Thymus (tissue), 11 donors: ENCODE measurements around the gene SH2D6. TPM values are rescaled to one million over a fixed set of nuclear protein-coding genes. Genes with fewer than 3 reads are reported as not detected.

Experiments
- DNase-seq, 9 donors: peaks; one replicate each; pipeline ENCODE4 v3.0.0-alpha.2; 2013; ENCODE audit warnings: low spot score in 9 of 9, low read depth in 6 of 9, missing footprints in 1 of 9
- H3K27ac ChIP-seq, 2 donors: one replicate each; pipeline ENCODE4 v1.5.1; 2013; ENCODE audit warnings: control low read depth in 1 of 2, low read depth in 1 of 2, low read length in 1 of 2, mild to moderate bottlenecking in 1 of 2, moderate library complexity in 1 of 2
- H3K27me3 ChIP-seq, 2 donors: one replicate each; pipeline ENCODE4 v1.5.1; 2013; ENCODE audit warnings: low read length in 1 of 2; ENCODE audit not compliant: control insufficient read depth in 2 of 2, insufficient read depth in 1 of 2
- H3K36me3 ChIP-seq, 2 donors: one replicate each; pipeline ENCODE4 v1.5.1; 2013; ENCODE audit warnings: low read length in 1 of 2, mild to moderate bottlenecking in 1 of 2, moderate library complexity in 1 of 2; ENCODE audit not compliant: control insufficient read depth in 2 of 2, insufficient read depth in 2 of 2
- H3K4me1 ChIP-seq, 2 donors: one replicate each; pipeline ENCODE4 v1.5.1; 2013; ENCODE audit warnings: low read length in 2 of 2; ENCODE audit not compliant: control insufficient read depth in 2 of 2, insufficient read depth in 2 of 2
- H3K4me3 ChIP-seq, 2 donors: one replicate each; pipeline ENCODE4 v1.5.1; 2013; ENCODE audit warnings: low read length in 2 of 2, control low read depth in 1 of 2, mild to moderate bottlenecking in 1 of 2
- H3K9me3 ChIP-seq, 2 donors: one replicate each; pipeline ENCODE4 v1.5.1; 2013; ENCODE audit warnings: low read length in 1 of 2, mild to moderate bottlenecking in 1 of 2; ENCODE audit not compliant: control insufficient read depth in 2 of 2, insufficient read depth in 1 of 2
- WGBS: extraction: QIAGEN DNeasy Blood & Tissue Kit; methylation state at CpG from one replicate; pipeline ENCODE4 v1.1.7; 2013; 5-methylcytosine and 5-hydroxymethylcytosine counted together
- polyA plus RNA-seq: library from polyadenylated mRNA; stranded (reverse); fragments of 200-250 nt; gene quantifications from one replicate; pipeline ENCODE4 v1.2.3, GENCODE V29; 2013
- total RNA-seq: library from RNA; stranded (reverse); fragments of 120-200 nt; gene quantifications from one replicate; pipeline ENCODE4 v1.2.4, GENCODE V29; 2013
- donor health status: healthy.

The SH2D6 gene
- total and polyA plus RNA-seq, 2 donors, result 0.33 to 0.55 TPM

DNA sequence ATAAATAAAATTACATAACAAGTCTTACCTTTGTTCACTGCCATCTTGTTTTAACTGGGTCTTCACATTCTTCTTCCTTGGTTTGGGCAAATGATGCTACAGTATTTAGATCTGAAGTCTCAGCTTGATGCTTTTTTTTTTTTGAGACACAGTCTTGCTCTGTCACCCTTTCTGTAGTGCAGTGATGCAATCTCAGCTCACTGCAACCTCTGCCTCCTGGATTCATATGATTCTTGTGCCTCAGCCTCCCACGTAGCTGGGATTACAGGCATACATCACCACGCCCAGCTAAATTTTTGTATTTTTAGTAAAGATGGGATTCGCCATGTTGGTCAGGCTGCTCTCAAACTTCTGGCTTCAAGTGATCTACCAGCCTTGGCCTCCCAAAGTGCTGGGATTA is 67.3 kb downstream of the SH2D6 start:
- H3K27ac ChIP-seq, result no peak overlapping the region
- WGBS, result 99% methylated on average over 3 of the region's 3 CpGs
- H3K9me3 ChIP-seq, result peaks cover 0 to 5% of the 10 kb centered on the region in 2 donors
- H3K27me3 ChIP-seq, result no peaks in the 10 kb centered on the region
- H3K4me1 ChIP-seq, result no peaks in the 10 kb centered on the region
- no peak overlapping the region for H3K4me3 ChIP-seq
- no peak for DNase-seq
- no peaks in the 10 kb centered on the region for H3K36me3 ChIP-seq

Other genes with a start within 250 kb of the SH2D6 start
- 27.4 TPM for gene TGOLN2, start 90.7 kb upstream of the SH2D6 start, total RNA-seq
- 33.4 TPM for gene TGOLN2, start 90.7 kb upstream of the SH2D6 start, polyA plus RNA-seq
- gene RETSAT, start 64.2 kb upstream of the SH2D6 start, total RNA-seq, result 9.9 TPM
- gene RETSAT, start 64.2 kb upstream of the SH2D6 start, polyA plus RNA-seq, result 12.8 TPM
- gene ELMOD3, start 63.9 kb upstream of the SH2D6 start, total RNA-seq, result 10.0 TPM
- gene ELMOD3, start 63.9 kb upstream of the SH2D6 start, polyA plus RNA-seq, result 21.7 TPM
- 190 TPM for gene CAPG, start 8.3 kb upstream of the SH2D6 start, total RNA-seq
- gene CAPG, start 8.3 kb upstream of the SH2D6 start, polyA plus RNA-seq, result 118 TPM
- 78.4 TPM for gene MAT2A, start 120.5 kb downstream of the SH2D6 start, total RNA-seq
- 98.0 TPM for gene MAT2A, start 120.5 kb downstream of the SH2D6 start, polyA plus RNA-seq
- 16.5 TPM for gene GGCX, start 142.8 kb downstream of the SH2D6 start, total RNA-seq
- 17.8 TPM for gene GGCX, start 142.8 kb downstream of the SH2D6 start, polyA plus RNA-seq
- 133 TPM for gene VAMP8, start 158.9 kb downstream of the SH2D6 start, total RNA-seq
- gene VAMP8, start 158.9 kb downstream of the SH2D6 start, polyA plus RNA-seq, result 433 TPM
- gene VAMP5, start 165.7 kb downstream of the SH2D6 start, total RNA-seq, result 19.0 TPM
- 93.2 TPM for gene VAMP5, start 165.7 kb downstream of the SH2D6 start, polyA plus RNA-seq
- gene RNF181, start 177.0 kb downstream of the SH2D6 start, total RNA-seq, result 180 TPM
- gene RNF181, start 177.0 kb downstream of the SH2D6 start, polyA plus RNA-seq, result 162 TPM
- 2.3 TPM for gene TMEM150A, start 184.0 kb downstream of the SH2D6 start, total RNA-seq
- gene TMEM150A, start 184.0 kb downstream of the SH2D6 start, polyA plus RNA-seq, result 15.9 TPM
- 27.0 TPM for gene C2orf68, start 193.4 kb downstream of the SH2D6 start, total RNA-seq
- 38.5 TPM for gene C2orf68, start 193.4 kb downstream of the SH2D6 start, polyA plus RNA-seq
- gene USP39, start 197.5 kb downstream of the SH2D6 start, total RNA-seq, result 69.3 TPM
- 42.5 TPM for gene USP39, start 197.5 kb downstream of the SH2D6 start, polyA plus RNA-seq
- 0.09 TPM for gene SFTPB, start 249.5 kb downstream of the SH2D6 start, total RNA-seq
- 0.89 TPM for gene SFTPB, start 249.5 kb downstream of the SH2D6 start, polyA plus RNA-seq